T-helper 2 cell (primary cell): ENCODE measurements around the gene DPP9.
"Not testable (repeated sequence)": the region's sequence is repeated elsewhere in the genome, so short reads cannot be mapped to it uniquely, and the experiment has no call there.

ENCODE experiments used
- DNase-seq, 5 experiments: peaks; one replicate each; pipeline versions ENCODE4 v3.0.0 to v3.0.0-alpha.2; 2012 to 2022

Gene DPP9

DNA sequence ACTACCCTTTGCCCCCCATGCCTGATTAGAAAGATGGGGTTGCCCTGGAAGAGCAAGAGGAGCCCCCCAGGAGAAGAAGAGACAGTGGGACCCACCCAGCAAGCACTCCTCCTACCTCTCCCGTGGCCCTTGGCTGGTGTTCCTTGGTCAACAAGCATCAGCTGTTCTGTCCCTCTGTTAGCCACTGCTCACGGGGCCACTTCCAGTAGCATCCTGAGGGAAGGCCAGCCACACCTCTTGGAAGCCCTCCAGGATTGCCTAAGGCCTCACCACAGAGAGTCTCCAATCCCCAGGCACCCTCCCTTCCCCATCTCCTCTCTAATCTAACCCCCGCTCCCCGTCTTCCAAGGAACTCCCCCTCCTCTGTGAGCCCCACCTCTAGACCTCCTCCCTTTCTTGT is 15.1 kb upstream of the DPP9 start:
- no peak for DNase-seq

DNA sequence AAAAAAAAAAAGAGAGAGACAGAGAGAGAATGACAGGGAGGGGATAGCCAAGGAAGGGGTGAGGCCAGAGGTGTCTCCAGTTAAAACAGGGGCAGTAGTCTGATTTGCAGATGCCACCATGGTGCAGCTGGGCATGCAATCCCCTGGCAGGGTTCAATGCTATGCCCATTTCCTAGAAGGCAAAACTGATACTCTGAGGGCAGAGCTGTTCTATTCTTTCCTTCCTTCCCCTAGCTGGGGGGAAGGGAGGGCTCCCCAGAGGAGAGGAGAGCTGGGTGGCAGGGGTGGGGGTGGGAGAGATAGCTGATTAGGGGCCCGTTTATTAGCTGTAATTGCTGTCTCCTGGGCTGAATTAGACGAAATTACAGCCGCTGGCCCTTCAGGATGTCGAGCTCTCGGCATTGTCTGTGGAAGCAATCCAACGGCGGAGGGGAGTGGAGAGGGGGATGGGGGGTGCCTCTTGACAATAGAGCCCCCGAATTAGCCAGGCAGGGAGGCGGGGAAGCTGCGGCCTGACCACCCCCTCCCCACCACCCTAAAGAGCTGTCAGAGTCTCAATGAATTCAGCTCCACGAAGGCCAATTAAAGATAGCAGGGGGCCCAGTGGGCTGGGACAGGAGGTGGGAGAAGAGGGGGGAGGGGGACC is 14.4 kb upstream of the DPP9 start:
- no peak for DNase-seq

DNA sequence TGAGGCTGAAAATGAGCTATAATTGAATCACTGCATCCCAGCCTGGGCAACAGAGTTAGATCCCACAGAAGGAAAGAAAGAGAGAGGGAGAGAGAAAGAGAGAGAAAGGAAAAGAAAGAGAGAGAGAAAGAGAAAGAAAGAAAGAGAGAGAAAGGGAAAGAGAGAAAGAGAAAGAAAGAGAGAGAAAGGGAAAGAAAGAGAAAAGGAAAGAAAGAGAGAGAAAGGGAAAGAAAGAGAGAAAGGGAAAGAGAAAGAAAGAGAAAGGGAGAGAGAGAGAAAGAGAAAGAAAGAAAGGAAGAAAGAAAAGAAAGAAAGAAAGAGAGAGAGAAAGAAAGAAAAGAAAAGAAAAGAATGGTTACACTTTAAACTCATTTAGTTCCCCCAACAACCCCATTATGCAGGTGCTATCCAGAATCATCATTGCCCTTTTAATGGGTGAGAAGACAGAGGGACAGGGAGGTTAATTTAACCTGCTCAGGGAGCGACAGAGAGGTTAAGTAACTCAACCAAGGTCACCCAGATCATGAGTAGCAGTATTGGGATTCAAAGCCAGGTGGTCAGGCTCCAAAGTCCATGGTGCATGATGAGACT is 10.2 kb upstream of the DPP9 start:
- no peak for DNase-seq

- DNase-seq: peak in 4 of 5 experiments; percentile 25 to 79 (median 45)
Observed at GRCh38 chr19:4732680-4733114, 9.1 kb upstream of the DPP9 start.

GRCh38 chr19:4730740-4731171 is 7.1 kb upstream of the DPP9 start:
- peak; percentile 21 to 56 (median 48) for DNase-seq

GRCh38 chr19:4728871-4729270 is 5.2 kb upstream of the DPP9 start:
- no peak for DNase-seq

- DNase-seq: peak in 1 of 5 experiments; percentile 67
Observed at GRCh38 chr19:4722671-4723594, 709 bp downstream of the DPP9 start.

DNA sequence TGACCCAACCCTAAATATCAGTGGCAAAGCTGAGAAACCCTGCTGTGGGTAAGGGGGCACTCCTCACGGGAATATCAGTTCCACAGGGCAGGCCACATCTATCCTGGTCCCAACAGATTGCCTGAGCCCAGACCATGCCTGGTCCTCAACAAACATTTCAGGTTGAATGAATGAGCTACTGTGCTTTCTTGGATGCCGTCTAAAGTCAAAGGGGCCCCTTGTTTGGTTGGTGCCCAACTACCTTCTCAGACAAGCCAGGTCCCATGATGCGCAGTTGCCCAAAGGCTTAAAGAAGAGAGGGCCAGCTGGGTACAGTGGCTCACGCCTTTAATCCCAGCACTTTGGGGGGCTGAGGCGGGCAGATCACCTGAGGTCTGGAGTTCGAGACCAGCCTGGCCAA is 2.4 kb downstream of the DPP9 start:
- DNase-seq: no peak

- no peak for DNase-seq
Observed at GRCh38 chr19:4720037-4720700, 3.5 kb downstream of the DPP9 start.

DNA sequence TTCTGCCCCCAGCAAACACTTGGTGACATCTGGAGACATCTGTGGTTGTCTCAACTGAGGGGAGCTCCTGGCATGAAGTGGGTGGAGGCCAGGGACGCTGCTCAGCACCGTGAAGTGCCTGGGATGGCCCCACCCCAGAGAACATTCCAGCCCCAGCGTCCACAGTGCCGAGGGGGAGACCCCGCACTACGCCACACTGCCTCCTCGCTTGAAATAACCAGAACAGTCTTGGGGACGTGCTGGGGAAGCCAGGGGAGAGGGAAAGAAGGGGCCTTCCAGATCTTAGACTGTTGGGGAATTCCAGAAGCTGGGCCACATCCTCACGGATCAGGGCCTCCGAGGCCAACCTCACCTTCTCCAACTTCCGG is 4.2 kb downstream of the DPP9 start:
- no peak for DNase-seq

- DNase-seq: no peak
Observed at GRCh38 chr19:4717966-4718701, 5.5 kb downstream of the DPP9 start.

GRCh38 chr19:4717191-4717965 is 6.3 kb downstream of the DPP9 start:
- DNase-seq: no peak

DNA sequence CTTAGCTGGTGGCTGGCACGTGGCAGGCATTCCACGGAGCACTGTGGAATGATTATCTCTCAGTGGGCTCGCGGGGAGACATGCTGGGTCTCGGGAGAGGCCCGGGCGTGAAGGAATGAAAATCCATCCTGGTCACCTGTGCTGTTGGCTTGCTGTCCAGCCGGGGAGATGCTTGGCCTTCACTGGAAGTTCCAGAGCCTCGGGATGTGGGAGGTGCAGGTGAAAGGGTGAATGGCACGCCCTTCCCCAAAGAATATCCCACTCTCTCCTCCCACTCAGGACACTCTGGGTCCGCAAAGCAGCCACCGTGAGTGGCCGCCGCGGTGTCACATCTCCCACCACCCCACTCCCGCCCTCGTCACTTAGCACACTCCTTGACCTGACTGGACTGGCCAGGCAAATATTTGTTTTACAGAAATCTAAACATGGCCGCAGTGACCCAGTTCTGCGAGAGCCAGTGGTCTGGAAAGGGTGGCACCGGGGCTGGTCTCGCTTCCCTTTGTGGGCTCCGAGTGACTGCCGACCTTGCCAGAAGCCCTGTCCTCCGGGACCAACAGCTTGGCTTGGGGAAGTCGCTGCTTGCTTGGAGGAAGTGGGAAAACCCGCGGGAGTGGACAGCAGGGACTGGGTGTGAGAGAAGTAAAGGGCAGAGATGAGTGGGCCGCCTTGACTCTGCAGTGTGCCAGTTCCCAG is 8.0 kb downstream of the DPP9 start:
- no peak for DNase-seq

- DNase-seq: not testable (repeated sequence)
Observed at GRCh38 chr19:4715178-4715528, 8.5 kb downstream of the DPP9 start.

GRCh38 chr19:4714016-4714415 is 9.6 kb downstream of the DPP9 start:
- DNase-seq: no peak

GRCh38 chr19:4713384-4713951 is 10.2 kb downstream of the DPP9 start:
- DNase-seq: no peak

GRCh38 chr19:4712771-4713170 is 10.9 kb downstream of the DPP9 start:
- no peak for DNase-seq

DNA sequence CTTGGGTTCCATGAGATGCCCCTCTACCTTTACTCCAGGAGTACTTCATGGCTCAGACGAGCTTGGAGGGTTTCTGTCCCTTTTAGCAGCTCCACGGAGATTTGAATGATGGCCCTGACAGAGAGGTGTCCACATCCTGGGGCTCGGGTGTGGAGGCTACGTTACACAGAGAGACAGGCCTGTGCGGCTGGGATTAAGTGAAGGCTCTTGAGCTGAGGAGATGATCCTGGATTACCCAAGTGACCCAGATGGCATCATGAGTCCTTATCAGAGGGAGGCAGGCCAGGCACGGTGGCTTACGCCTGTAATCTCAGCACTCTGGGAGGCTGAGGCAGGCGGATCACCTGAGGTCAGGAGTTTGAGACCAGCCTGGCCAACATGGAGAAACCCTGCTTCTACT is 12.4 kb downstream of the DPP9 start:
- no peak for DNase-seq

DNA sequence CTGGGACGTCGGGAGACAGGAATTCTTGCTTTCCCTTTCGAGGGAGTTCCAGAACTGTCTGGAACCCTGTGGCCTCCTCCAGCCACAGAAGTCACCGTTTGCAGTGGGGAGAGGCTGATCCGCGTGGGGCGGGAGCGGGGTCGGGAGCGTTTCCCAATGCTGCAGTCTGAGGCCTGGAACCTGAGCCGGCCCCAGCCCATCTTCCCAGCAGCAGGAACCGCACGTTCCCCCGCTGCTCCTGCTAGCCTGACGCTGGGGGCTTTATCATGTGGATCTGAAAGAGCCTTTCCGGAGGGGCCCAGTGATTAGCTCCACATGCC is 13.4 kb downstream of the DPP9 start:
- DNase-seq: no peak

GRCh38 chr19:4709440-4710280 is 14.0 kb downstream of the DPP9 start:
- DNase-seq: peak in 1 of 5 experiments; percentile 59
